ENCODE results near the gene TBC1D5.
"Not testable (repeated sequence)": the region's sequence is repeated elsewhere in the genome, so short reads cannot be mapped to it uniquely, and the experiment has no call there.

TBC1D5 gene

DNA sequence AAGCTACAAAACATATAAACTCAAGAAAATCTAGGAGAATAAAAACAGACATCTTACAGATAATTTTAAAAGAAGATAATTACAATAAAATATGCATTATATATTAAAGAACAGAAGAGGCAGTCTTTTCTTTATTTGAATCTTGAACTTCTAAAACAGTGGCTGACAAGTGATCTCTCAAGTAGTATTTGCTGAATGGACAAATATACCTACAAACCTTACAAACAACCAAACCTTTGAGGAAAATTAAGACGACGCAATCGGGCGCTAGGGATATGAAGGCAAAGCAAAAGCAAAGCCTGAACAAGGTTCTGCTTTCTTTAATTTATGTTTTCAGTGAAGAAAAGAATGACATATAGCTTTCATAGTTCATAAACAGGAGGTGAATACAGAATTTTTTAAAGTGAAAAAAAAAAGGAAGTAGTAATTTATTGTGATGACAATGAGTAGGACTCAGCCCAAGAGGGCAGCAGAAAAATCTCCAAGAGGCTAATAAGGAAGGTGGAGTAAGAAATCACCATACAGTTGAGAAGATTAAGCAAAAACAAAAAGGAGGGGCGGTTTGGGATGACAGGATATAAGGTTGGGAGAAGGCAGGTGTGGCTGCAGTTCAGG is 347.8 kb downstream of the TBC1D5 start:
- DNase-seq: no peak
- TF ChIP-seq POLR2A (IDR thresholded peaks at IDR 0.05; ENCODE audit: low read length) (no peak), GATA1 (IDR thresholded peaks at IDR 0.05; ENCODE audit: low read depth, low read length) (no peak)

DNA sequence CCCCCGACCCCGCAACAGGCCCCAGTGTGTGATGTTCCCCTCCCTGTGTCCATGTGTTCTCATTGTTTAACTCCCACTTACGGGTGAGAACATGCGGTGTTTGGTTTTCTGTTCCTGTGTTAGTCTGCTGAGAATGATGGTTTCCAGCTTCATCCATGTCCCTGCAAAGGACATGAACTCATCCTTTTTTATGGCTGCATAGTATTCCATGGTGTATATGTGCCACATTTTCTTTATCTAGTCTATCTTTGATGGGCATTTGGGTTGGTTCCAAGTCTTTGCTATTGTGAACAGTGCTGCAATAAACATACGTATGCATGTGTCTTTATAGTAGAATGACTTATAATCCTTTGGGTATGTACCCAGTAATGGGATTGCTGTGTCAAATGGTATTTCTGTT is 349.9 kb downstream of the TBC1D5 start:
- not testable (repeated sequence) for DNase-seq

DNA sequence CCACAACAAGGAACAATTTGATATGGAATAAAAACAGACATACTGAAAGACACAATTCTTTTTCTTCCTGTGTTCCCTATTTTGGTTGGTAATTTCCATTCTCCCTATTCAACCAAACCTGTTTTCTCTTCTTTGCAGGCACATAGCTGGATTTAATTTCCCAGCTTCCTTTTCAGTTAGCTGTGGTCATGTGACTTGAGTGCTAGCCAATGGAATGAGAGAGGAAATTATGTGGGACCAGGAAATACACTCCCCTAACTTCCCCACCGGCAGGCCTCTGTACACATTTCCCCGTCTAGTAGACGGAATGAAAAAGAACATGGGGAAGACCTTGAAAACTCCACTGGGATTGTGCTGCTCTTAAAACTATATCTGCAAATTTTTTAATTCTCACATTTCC is 351.6 kb downstream of the TBC1D5 start:
- no peak for DNase-seq
- TF ChIP-seq POLR2A (IDR thresholded peaks at IDR 0.05; ENCODE audit: low read length): no peak
- TF ChIP-seq GATA1 (IDR thresholded peaks at IDR 0.05; ENCODE audit: low read depth, low read length): no peak

DNA sequence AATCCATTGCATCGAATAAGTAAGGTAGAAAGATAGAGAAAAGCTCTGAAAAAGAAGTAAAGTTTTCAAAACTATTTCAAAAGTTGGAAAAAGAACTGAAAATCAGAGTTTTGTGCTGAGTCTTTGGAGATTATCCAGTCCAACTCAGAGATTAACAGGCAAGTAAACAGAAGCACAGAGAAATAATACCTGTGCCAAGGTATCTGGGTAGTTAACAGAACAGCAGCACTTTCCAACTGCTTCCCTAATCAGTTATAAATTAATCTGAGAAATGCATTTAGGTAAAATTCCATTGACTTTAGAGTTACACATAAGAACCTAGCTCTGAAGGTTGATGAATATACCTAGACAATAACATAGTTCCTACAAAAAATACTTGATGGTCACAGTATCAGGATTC is 355.3 kb downstream of the TBC1D5 start:
- DNase-seq: no peak
- TF ChIP-seq GATA1 (IDR thresholded peaks at IDR 0.05; ENCODE audit: low read depth, low read length) (no peak), POLR2A (IDR thresholded peaks at IDR 0.05; ENCODE audit: low read length) (no peak)

DNA sequence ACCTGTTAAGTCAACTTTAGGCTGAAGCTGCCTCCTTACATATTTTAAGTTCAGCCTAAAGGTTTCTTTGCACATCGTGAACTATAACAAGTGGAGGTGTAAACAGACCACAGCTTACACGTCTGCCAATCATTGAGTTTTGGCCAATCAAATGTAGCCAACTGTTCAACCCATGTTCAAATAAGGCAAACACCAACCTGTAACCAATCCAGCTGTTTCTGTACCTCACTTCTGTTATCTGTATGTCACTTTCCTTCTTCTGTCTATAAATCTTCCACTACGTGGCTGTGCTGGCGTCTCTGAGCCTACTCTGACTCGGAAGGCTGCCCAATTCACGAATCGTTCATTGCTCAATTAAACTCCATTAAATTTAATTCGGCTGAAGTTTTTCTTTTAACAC is 356.0 kb downstream of the TBC1D5 start:
- TF ChIP-seq GATA1 (IDR thresholded peaks at IDR 0.05; ENCODE audit: low read depth, low read length) (no peak), POLR2A (IDR thresholded peaks at IDR 0.05; ENCODE audit: low read length) (no peak)

DNA sequence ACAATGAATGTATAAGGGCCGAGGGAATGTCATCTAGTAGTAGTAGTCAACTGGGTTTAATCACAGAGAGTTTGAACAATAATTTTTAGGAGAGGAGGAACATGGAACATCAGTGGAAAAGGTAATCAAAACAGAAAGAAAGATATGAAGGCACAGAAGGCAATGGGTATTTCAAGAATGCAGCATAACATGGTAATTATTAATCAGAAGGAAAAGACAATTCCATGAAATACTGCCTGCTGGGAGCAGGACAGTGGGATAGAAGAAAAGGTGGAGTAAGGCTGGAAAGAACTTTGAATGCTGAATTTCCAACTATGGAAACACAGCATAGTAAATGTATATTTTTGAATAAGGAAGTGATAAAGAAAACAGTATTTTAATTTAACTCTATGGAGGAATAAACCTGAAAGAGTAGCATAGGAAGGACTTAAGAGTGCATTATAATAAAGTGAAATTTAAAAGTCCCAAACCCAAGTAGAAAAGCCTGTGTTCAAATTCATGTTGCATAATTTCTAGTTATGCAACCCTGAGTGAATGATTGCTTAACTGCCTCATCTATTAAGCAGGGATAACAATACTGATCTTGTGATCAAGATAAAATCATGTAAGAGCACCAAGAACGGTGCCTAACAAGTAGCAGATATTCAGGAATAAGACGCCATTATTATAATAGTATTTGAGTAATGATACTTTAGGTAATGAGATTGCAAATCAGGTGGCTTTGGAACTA is 357.7 kb downstream of the TBC1D5 start:
- TF ChIP-seq GATA1 (IDR thresholded peaks at IDR 0.05; ENCODE audit: low read depth, low read length) (no peak), POLR2A (IDR thresholded peaks at IDR 0.05; ENCODE audit: low read length) (no peak)
- DNase-seq: no peak

More for the DNA sequence above, 356.0 kb downstream of the TBC1D5 start:
- no peak for DNase-seq

DNA sequence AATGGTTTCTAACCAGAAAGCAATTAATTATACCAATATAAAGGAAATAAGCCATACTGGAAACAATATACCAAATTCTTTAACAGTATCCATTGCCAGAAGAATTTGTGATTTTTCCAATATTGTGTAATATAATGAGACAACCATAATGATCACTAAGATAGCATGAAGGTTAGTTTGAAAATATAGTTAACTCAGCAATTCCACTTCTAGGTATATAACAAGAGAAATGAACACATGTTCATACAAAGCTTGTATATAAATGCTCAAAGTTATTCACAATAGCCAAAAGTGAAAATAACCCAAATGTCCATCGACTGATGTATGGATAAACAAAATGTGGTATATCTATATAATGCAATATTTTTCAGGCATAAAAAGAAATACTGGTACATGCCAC is 369.1 kb downstream of the TBC1D5 start:
- DNase-seq: no peak
- TF ChIP-seq POLR2A (IDR thresholded peaks at IDR 0.05; ENCODE audit: low read length): no peak
- no peak for TF ChIP-seq GATA1 (IDR thresholded peaks at IDR 0.05; ENCODE audit: low read depth, low read length)

DNA sequence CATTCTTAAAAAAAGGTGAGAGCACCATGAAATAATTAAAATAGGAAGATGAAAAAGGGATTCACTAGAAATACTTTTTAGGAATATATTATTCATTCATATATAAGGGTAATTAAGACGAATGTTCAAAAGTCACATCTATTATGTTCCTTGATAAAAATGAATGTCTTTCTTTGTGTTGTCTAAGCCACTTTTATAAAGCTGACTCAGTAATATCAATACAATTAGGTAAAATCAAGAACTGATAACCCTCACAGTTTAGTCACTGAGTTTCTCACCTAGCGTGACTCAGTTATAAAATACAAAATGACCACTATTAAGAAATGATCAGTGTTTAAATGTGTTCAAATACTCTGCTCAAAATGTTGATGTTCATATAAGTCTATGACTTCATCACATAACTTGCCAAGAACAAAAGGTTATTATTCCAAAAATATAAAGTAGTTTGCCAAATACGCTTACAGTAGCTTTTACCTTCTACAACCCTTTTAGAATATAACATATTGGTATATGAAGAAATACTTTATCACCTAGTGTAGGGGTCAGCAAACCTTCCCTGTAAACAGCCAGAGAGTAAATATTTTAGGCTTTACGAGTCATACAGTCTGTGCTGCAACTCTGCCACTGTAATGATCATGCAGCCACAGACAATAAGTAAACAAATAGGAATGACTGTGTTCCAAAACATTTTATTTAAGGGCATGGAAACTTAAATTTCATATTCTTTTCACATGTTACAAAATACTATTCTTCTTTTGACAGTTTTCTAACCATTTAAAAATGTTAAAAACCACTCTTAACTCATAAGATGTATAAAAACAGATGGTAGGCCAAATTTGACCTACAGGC is 369.8 kb downstream of the TBC1D5 start:
- TF ChIP-seq POLR2A (IDR thresholded peaks at IDR 0.05; ENCODE audit: low read length) (no peak), GATA1 (IDR thresholded peaks at IDR 0.05; ENCODE audit: low read depth, low read length) (no peak)
- no peak for DNase-seq

DNA sequence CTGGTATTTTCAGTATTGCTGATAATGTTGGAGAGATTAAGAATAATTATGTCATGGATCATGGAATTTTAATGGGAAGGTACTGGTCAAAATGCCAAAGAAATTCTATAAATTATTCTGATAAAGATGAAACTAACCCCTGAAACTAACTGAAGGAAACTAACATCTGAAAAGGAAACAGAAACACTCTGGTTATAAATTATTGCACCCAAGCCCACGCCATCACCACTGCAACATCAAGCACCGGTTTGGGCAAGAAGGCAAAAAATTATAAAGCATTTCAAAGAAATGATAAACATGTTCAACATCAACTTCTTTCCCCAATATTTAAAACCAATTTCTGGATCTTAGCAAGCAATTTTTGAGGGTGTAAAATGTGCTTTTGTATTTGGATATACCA is 372.5 kb downstream of the TBC1D5 start:
- TF ChIP-seq GATA1 (IDR thresholded peaks at IDR 0.05; ENCODE audit: low read depth, low read length): no peak
- TF ChIP-seq POLR2A (IDR thresholded peaks at IDR 0.05; ENCODE audit: low read length): no peak
- DNase-seq: no peak

DNA sequence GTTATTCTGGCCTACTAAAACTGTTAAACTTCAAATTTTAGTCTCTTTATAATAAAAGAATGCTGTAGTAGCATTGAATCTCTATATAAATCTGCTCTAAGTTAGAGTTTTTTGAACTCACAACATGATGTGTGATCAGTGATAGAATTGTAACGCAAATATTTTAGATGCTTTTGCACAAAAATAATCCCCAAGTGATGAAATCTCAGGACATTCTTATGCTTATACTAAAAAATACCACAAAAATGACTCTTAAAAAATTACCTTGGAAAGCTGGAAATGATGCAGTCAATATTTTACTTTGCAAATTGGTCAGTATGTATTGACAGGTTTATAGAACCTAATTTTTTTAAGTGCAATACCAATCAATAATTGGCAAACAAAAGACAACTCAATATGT is 375.3 kb downstream of the TBC1D5 start:
- DNase-seq: no peak
- TF ChIP-seq GATA1 (IDR thresholded peaks at IDR 0.05; ENCODE audit: low read depth, low read length) (no peak), POLR2A (IDR thresholded peaks at IDR 0.05; ENCODE audit: low read length) (no peak)

DNA sequence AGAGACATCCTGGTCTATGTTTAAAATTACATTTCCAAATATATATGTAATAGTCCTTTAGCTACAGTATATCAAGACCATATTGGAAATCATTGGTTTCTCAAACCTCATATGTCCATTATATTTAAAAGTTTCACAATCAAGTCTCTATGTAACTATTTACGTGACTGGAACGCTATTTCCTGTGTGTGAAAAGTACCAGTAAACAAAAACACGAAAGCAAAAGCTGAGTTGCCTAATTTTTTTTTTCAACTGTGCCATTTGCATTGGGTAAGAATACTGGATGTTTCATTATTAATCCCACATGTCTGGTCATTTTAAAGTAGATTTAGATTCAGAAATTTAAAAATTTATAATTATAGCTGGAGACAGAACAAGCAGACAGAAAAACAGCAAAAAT is 381.4 kb downstream of the TBC1D5 start:
- no peak for TF ChIP-seq POLR2A (IDR thresholded peaks at IDR 0.05; ENCODE audit: low read length)
- no peak for TF ChIP-seq GATA1 (IDR thresholded peaks at IDR 0.05; ENCODE audit: low read depth, low read length)
- DNase-seq: no peak

DNA sequence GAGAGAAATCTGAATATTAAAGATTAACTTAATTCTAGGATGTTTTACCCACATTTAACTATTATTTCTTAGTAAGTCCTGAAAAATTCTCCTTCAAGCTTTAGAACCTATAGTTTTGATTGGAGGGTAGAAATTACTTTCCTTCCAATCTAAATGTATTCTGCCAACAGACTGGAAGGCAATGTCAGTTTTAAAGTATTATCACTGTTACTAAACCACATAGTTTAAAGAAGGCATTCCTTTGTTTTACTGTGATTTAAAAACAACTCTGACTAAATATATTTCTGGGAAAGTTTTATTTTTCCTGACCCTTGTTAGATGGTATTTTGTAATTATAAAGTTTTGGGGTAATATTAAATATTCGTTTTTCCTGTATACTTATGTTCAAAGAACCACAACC is 382.5 kb downstream of the TBC1D5 start:
- TF ChIP-seq POLR2A (IDR thresholded peaks at IDR 0.05; ENCODE audit: low read length): no peak
- TF ChIP-seq GATA1 (IDR thresholded peaks at IDR 0.05; ENCODE audit: low read depth, low read length): no peak
- DNase-seq: no peak

DNA sequence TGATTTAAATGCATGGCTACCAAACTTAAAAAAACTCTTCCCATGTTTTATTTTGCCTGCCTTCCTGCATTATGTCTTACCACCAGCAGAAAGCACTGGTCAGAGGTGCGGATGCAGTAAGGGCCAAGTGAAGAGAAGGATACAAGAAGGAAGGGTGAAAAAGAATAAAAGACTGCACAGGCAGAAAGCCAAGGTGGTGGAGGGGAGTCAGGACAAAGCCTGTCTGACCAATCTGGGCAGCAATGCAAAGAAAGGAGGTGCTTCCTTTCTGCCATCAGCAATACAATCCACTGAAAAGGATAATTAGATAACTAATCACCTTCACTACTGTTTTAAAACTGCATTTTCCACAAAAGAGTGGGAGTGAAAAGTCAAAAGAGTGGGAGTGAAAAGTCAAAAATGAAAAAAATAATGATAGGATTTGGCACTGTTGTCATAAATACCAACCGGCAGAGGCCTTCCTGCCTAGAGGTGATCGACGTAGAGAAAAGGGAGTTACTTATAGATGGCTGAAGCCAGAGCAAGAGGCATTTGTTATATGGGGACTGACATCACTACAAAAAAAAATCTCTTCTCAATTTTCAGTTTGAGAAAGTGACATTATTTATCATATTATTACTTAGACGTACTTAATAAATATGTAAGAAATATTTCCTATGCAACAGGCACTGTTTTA is 385.3 kb downstream of the TBC1D5 start:
- TF ChIP-seq GATA1 (IDR thresholded peaks at IDR 0.05; ENCODE audit: low read depth, low read length) (no peak), POLR2A (IDR thresholded peaks at IDR 0.05; ENCODE audit: low read length) (no peak)
- DNase-seq: no peak

DNA sequence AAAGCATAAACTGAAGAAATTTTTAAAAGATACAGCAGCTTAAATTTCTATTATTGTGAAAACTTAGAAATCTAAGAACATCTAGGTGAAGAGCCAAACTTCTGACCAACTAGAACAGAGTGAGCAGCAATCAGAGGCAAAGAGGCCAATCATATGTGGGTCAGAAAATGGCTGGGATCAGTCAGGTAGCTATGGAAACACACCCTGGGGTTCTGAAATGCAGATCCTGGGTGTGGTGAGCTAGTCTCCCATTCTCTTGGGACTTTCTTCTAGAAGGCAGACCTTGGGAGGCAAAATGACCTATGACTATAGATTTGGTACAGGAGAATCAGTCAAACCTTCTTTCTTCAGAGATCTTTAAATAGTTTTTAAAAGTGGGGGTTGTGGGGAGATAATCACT is 385.8 kb downstream of the TBC1D5 start:
- TF ChIP-seq POLR2A (IDR thresholded peaks at IDR 0.05; ENCODE audit: low read length) (no peak), GATA1 (IDR thresholded peaks at IDR 0.05; ENCODE audit: low read depth, low read length) (no peak)
- no peak for DNase-seq
